GM12878 (cell line): ENCODE measurements around the gene PRM1. TPM values are rescaled to one million over a fixed set of nuclear protein-coding genes. Genes with fewer than 3 reads are reported as not detected.

Source experiments
- BHLHE40 ChIP-seq, 2 experiments: fragments of 450-650 bp in 1 of 2; IDR thresholded peaks; 2 replicates each; pipeline ENCODE4 v1.6.1; 2011 to 2017; ENCODE audit warnings: low read depth in 2 of 2, borderline replicate concordance in 1 of 2, improper control_type of control experiment in 1 of 2, low read length in 1 of 2, mild to moderate bottlenecking in 1 of 2
- CHD2 ChIP-seq: IDR thresholded peaks from 2 replicates; pipeline ENCODE4 v1.6.1; 2011; ENCODE audit warnings: low read depth, low read length, improper control_type of control experiment, borderline replicate concordance
- DPF2 ChIP-seq: fragments of 450-650 bp; IDR thresholded peaks from 2 replicates; pipeline ENCODE4 v1.6.1; 2017; ENCODE audit warnings: mild to moderate bottlenecking
- NBN ChIP-seq: fragments of 450-650 bp; IDR thresholded peaks from 2 replicates; pipeline ENCODE4 v1.6.1; 2016
- NFXL1 ChIP-seq: fragments of 450-650 bp; IDR thresholded peaks from 2 replicates; pipeline ENCODE4 v1.6.1; 2017; ENCODE audit warnings: antibody characterized with exemption, mild to moderate bottlenecking, borderline replicate concordance
- NR2F1 ChIP-seq: fragments of 450-650 bp; conservative IDR thresholded peaks from 2 replicates; pipeline ENCODE4 v1.6.1; 2017; ENCODE audit warnings: mild to moderate bottlenecking
- NRF1 ChIP-seq: conservative IDR thresholded peaks from 2 replicates; pipeline ENCODE4 v1.6.1; 2011; ENCODE audit warnings: mild to moderate bottlenecking, low read depth, low read length, improper control_type of control experiment
- RB1 ChIP-seq: fragments of 450-650 bp; formaldehyde crosslinking; IDR thresholded peaks from 2 replicates; pipeline ENCODE4 v1.6.1; 2017; ENCODE audit warnings: mild to moderate bottlenecking, borderline replicate concordance
- RELA ChIP-seq: fragments of 450-650 bp; IDR thresholded peaks from 2 replicates; pipeline ENCODE4 v1.8.0; 2014; ENCODE audit warnings: borderline replicate concordance; ENCODE audit not compliant: partially characterized antibody
- SMARCA5 ChIP-seq: fragments of 450-650 bp; IDR thresholded peaks from 2 replicates; pipeline ENCODE4 v1.6.1; 2017; ENCODE audit warnings: mild to moderate bottlenecking
- ZNF217 ChIP-seq: fragments of 450-650 bp; IDR thresholded peaks from 2 replicates; pipeline ENCODE4 v1.6.1; 2017; ENCODE audit warnings: antibody characterized with exemption, mild to moderate bottlenecking
- ZNF384 ChIP-seq: IDR thresholded peaks from 2 replicates; pipeline ENCODE4 v1.6.1; 2012; ENCODE audit warnings: low read depth, mild to moderate bottlenecking, low read length, improper control_type of control experiment, borderline replicate concordance
- polyA plus RNA-seq, 11 experiments: library from polyadenylated mRNA; depleted of rRNA in 4 of 11; unstranded in 6 of 11; stranded (reverse) in 5 of 11; fragments of >200 nt; fragmentation: Nextera tagmentation in 4 of 11; fragmentation: Illumina TruSeq in 1 of 11; extraction: Ambion mirVana in 4 of 11; extraction: Trizol in 1 of 11; gene quantifications; 1 replicate in 1 of 11; 2 replicates in 10 of 11; pipeline versions ENCODE4 v1.2.1 to v1.2.3, GENCODE V29; 2011 to 2016; ENCODE audit warnings: inconsistent platforms in 2 of 11, missing spikeins in 2 of 11, low read depth in 1 of 11
- total RNA-seq, 4 experiments: library from RNA; depleted of rRNA in 3 of 4; stranded (reverse); fragments of >200 nt in 3 of 4; fragmentation: Illumina TruSeq in 1 of 4; extraction: Trizol in 1 of 4; gene quantifications; 2 replicates each; pipeline versions ENCODE4 v1.2.1 to v1.2.3, GENCODE V29; 2013 to 2021
- TF ChIP-seq, protein P1 (sequence below): IDR thresholded peaks from 2 replicates; pipeline ENCODE4 v1.6.1; 2011; ENCODE audit warnings: low read depth, mild to moderate bottlenecking, low read length, moderate library complexity, borderline replicate concordance; ENCODE audit errors: extremely low read depth
- TF ChIP-seq, protein P2 (sequence below): IDR thresholded peaks from 2 replicates; pipeline ENCODE4 v1.6.1; 2012; ENCODE audit warnings: low read depth, low read length, improper control_type of control experiment
- TF ChIP-seq, protein P3 (sequence below): fragments of 450-650 bp; IDR thresholded peaks from 2 replicates; pipeline ENCODE4 v1.6.1; 2017; ENCODE audit warnings: mild to moderate bottlenecking, moderate library complexity
- TF ChIP-seq, protein P4 (sequence below): fragments of 450-650 bp; formaldehyde crosslinking; IDR thresholded peaks from 2 replicates; pipeline ENCODE4 v1.4.0; 2020; ENCODE audit warnings: mild to moderate bottlenecking, moderate library complexity

The PRM1 gene
- total and polyA plus RNA-seq, 10 of the 15 experiments (the other 5 are each of a cell fraction or from before 2014, with no cell fraction given) = 0.20 TPM; not detected in 9

DNA sequence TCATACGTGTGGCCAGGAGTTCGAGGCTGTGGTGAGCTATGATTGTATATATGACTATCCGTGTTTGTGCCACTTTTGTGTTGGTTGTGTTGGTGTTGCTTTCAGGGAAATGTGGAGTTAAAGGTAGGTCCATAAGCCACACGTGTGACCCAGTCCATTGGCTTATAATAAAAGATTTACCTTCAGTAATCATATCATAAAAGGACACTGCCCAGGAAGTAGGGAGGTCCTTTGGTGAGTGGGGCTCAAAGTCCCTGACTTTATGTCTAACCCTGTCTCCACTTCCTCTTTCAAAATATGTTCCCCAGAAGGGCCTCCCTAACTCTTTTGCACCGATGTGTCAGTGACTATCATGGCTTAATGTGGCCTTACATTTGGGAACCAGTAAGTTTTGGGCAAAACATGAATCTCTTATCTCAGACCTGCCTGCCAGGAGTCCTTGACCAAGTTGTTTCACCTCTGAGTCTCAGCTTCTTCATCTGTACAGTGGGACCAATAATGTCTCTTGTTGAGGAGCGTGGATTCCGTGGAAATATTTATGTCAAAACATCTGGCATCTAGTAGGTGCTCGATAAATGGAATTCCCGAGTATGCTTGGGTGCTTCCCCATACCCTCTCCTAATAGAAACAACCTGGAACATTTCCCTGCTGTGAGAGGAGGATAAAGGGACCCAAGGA is 16.8 kb downstream of the PRM1 start (continued):
- TF ChIP-seq, protein P1, sequence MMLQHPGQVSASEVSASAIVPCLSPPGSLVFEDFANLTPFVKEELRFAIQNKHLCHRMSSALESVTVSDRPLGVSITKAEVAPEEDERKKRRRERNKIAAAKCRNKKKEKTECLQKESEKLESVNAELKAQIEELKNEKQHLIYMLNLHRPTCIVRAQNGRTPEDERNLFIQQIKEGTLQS = no peak
- no peak; the same call in none of the 2 replicates for TF ChIP-seq SMARCA5
- TF ChIP-seq, protein P2, sequence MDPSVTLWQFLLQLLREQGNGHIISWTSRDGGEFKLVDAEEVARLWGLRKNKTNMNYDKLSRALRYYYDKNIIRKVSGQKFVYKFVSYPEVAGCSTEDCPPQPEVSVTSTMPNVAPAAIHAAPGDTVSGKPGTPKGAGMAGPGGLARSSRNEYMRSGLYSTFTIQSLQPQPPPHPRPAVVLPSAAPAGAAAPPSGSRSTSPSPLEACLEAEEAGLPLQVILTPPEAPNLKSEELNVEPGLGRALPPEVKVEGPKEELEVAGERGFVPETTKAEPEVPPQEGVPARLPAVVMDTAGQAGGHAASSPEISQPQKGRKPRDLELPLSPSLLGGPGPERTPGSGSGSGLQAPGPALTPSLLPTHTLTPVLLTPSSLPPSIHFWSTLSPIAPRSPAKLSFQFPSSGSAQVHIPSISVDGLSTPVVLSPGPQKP = no peak
- TF ChIP-seq, protein P3, sequence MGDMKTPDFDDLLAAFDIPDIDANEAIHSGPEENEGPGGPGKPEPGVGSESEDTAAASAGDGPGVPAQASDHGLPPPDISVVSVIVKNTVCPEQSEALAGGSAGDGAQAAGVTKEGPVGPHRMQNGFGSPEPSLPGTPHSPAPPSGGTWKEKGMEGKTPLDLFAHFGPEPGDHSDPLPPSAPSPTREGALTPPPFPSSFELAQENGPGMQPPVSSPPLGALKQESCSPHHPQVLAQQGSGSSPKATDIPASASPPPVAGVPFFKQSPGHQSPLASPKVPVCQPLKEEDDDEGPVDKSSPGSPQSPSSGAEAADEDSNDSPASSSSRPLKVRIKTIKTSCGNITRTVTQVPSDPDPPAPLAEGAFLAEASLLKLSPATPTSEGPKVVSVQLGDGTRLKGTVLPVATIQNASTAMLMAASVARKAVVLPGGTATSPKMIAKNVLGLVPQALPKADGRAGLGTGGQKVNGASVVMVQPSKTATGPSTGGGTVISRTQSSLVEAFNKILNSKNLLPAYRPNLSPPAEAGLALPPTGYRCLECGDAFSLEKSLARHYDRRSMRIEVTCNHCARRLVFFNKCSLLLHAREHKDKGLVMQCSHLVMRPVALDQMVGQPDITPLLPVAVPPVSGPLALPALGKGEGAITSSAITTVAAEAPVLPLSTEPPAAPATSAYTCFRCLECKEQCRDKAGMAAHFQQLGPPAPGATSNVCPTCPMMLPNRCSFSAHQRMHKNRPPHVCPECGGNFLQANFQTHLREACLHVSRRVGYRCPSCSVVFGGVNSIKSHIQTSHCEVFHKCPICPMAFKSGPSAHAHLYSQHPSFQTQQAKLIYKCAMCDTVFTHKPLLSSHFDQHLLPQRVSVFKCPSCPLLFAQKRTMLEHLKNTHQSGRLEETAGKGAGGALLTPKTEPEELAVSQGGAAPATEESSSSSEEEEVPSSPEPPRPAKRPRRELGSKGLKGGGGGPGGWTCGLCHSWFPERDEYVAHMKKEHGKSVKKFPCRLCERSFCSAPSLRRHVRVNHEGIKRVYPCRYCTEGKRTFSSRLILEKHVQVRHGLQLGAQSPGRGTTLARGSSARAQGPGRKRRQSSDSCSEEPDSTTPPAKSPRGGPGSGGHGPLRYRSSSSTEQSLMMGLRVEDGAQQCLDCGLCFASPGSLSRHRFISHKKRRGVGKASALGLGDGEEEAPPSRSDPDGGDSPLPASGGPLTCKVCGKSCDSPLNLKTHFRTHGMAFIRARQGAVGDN = no peak
- TF ChIP-seq NBN = 0 out of 2 replicates have a peak, but pooled peaks have one; percentile 47
- TF ChIP-seq CHD2 = no peak
- no peak for TF ChIP-seq NRF1
- TF ChIP-seq DPF2 = peak; percentile 35; the same call in 1 of the 2 replicates
- no peak for TF ChIP-seq RELA
- TF ChIP-seq, protein P4, sequence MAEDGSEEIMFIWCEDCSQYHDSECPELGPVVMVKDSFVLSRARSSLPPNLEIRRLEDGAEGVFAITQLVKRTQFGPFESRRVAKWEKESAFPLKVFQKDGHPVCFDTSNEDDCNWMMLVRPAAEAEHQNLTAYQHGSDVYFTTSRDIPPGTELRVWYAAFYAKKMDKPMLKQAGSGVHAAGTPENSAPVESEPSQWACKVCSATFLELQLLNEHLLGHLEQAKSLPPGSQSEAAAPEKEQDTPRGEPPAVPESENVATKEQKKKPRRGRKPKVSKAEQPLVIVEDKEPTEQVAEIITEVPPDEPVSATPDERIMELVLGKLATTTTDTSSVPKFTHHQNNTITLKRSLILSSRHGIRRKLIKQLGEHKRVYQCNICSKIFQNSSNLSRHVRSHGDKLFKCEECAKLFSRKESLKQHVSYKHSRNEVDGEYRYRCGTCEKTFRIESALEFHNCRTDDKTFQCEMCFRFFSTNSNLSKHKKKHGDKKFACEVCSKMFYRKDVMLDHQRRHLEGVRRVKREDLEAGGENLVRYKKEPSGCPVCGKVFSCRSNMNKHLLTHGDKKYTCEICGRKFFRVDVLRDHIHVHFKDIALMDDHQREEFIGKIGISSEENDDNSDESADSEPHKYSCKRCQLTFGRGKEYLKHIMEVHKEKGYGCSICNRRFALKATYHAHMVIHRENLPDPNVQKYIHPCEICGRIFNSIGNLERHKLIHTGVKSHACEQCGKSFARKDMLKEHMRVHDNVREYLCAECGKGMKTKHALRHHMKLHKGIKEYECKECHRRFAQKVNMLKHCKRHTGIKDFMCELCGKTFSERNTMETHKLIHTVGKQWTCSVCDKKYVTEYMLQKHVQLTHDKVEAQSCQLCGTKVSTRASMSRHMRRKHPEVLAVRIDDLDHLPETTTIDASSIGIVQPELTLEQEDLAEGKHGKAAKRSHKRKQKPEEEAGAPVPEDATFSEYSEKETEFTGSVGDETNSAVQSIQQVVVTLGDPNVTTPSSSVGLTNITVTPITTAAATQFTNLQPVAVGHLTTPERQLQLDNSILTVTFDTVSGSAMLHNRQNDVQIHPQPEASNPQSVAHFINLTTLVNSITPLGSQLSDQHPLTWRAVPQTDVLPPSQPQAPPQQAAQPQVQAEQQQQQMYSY (CRISPR knock-in tag) = no peak
- TF ChIP-seq NR2F1 = 0 out of 2 replicates have a peak, but pooled peaks have one; percentile 50
- TF ChIP-seq RB1 = no peak
- TF ChIP-seq BHLHE40 (IDR thresholded peaks at IDR 0.05; ENCODE audit: borderline replicate concordance in 1 of 2, low read depth in 2 of 2, low read length in 1 of 2) = no peak
- no peak for TF ChIP-seq NFXL1
- peak; percentile 81 for TF ChIP-seq ZNF217
- TF ChIP-seq ZNF384 = no peak
